IPS DF 19.7 (cell line): ENCODE results near the gene GPATCH3.
"Not testable (repeated sequence)": the region's sequence is repeated elsewhere in the genome, so short reads cannot be mapped to it uniquely, and the experiment has no call there.

Experiments used
- DNase-seq: peaks from one replicate; pipeline ENCODE4 v3.0.0-alpha.2; 2013; ENCODE audit warnings: low read depth, low spot score

The GPATCH3 gene

DNA sequence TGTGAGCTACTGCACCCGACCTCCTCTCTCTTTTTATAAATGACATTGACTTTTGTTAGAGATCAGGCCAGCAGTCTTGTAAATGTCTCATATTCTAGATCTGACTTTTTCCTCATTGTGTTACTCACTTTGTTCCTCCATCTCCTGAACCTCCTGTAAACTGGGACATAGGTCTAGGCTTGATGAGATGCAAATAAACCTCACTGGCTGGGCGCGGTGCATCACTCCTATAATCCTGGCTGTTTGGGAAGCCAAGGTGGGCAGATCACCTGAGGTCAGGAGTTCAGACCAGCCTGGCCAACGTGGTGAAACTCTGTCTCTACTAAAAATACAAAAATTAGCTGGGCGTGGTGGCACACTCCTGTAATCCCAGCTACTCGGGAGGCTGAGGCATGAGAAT lies 52.4 kb downstream of the GPATCH3 start:
- DNase-seq = not testable (repeated sequence)

DNA sequence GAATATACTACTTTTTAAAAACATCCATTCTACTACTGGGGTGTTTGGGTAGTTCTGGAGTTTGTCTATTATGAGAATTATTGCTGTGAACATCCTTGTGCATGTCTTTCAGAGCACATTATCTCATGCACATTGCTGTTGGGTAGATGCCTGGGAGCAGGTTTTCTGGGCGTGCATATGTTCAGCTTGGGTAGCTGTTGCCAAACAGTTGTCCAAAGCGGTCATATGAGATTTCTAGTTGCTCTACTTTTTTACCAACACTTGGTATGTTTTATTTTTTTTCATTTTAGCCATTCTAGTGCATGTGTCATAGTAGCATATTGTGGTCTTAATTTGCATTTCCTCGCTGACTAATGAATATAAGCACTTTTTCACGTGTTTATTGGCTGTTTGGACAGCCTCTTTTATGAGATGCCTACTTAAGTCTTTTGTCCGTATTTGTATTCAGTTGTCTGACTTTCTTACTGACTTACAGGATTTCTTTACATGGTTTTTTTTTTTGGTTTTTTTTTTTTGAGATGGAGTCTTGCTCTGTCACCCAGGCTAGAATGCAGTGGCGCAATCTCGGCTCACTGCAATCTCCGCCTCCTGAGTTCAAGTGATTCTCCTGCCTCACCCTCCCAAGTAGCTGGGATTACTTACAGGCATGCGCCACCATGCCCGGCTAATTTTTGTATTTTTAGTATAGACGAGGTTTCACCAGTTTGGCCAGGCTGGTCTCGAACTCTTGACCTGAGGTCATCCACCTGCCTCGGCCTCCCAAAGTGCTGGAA lies 55.7 kb downstream of the GPATCH3 start:
- DNase-seq = no peak
